Measurements from ENCODE around the gene RSAD1.

Gene RSAD1

GRCh38 chr17:50478391-50479381 is at the start of gene RSAD1:
Gene RSAD1 (plus strand): TSS chr17:50478860. CDS start chr17:50478885, 25 bp downstream.
- peak; percentile 89 for DNase-seq

GRCh38 chr17:50429793-50430192 is 48.9 kb upstream of the RSAD1 start:
- DNase-seq = no peak

GRCh38 chr17:50430821-50431618 is 47.6 kb upstream of the RSAD1 start:
- DNase-seq = no peak

GRCh38 chr17:50432125-50432762 is 46.4 kb upstream of the RSAD1 start:
- no peak for DNase-seq

- DNase-seq = no peak
Measured at GRCh38 chr17:50437409-50437808, 41.3 kb upstream of the RSAD1 start.

GRCh38 chr17:50439008-50439407 is 39.7 kb upstream of the RSAD1 start:
- DNase-seq = no peak

- DNase-seq = no peak
Measured at GRCh38 chr17:50440172-50440837, 38.4 kb upstream of the RSAD1 start.

GRCh38 chr17:50440838-50441829 is 37.5 kb upstream of the RSAD1 start:
- DNase-seq = no peak

GRCh38 chr17:50443505-50443974 is 35.1 kb upstream of the RSAD1 start:
- no peak for DNase-seq

GRCh38 chr17:50444841-50445715 is 33.6 kb upstream of the RSAD1 start:
- DNase-seq = no peak

GRCh38 chr17:50445730-50446325 is 32.8 kb upstream of the RSAD1 start:
- no peak for DNase-seq

GRCh38 chr17:50447870-50448595 is 30.6 kb upstream of the RSAD1 start:
- DNase-seq = no peak

- DNase-seq = no peak
Measured at GRCh38 chr17:50448643-50449042, 30.0 kb upstream of the RSAD1 start.

- DNase-seq = no peak
Measured at GRCh38 chr17:50451943-50452629, 26.6 kb upstream of the RSAD1 start.

GRCh38 chr17:50452630-50453300 is 25.9 kb upstream of the RSAD1 start:
- DNase-seq = no peak

GRCh38 chr17:50453901-50454300 is 24.8 kb upstream of the RSAD1 start:
- no peak for DNase-seq

GRCh38 chr17:50457621-50458020 is 21.0 kb upstream of the RSAD1 start:
- DNase-seq = no peak

- DNase-seq = no peak
Measured at GRCh38 chr17:50458270-50458669, 20.4 kb upstream of the RSAD1 start.
